Heart right ventricle (tissue), 16 donors: Measurements from ENCODE around the gene MOG. TPM values are rescaled to one million over a fixed set of nuclear protein-coding genes. Genes with fewer than 3 reads are reported as not detected.

Source experiments
- ATAC-seq, 8 donors: fragments of 200-7000 bp; cut with Tn5 transposase; one replicate each; pipeline ENCODE4 v1.9.1; 2020; ENCODE audit warnings: mild to moderate bottlenecking in 8 of 8, moderate library complexity in 8 of 8, moderate number of reproducible peaks in 1 of 8
- DNase-seq, 2 donors: peaks; one replicate each; pipeline ENCODE4 v3.0.0-alpha.2; 2020
- H3K27ac ChIP-seq, 10 donors: fragments of 200-600 bp; sonication (generic) in 2 of 10; one replicate each; pipeline versions ENCODE4 v1.5.0 to v1.8.0; 2020 to 2022; ENCODE audit warnings: mild to moderate bottlenecking in 3 of 10
- H3K27me3 ChIP-seq, 7 donors: fragments of 200-600 bp; one replicate each; pipeline ENCODE4 v1.8.0; 2021 to 2022; ENCODE audit warnings: mild to moderate bottlenecking in 2 of 7
- H3K36me3 ChIP-seq, 9 donors: fragments of 200-600 bp; sonication (generic) in 1 of 9; one replicate each; pipeline versions ENCODE4 v1.5.0 to v1.8.0; 2020 to 2022; ENCODE audit warnings: mild to moderate bottlenecking in 2 of 9
- H3K4me1 ChIP-seq, 9 donors: fragments of 200-600 bp; sonication (generic) in 1 of 9; one replicate each; pipeline versions ENCODE4 v1.5.0 to v1.8.0; 2020 to 2022; ENCODE audit warnings: mild to moderate bottlenecking in 4 of 9
- H3K4me3 ChIP-seq, 10 donors: fragments of 200-600 bp; sonication (generic) in 2 of 10; one replicate each; pipeline versions ENCODE4 v1.5.0 to v1.8.0; 2020 to 2022; ENCODE audit warnings: mild to moderate bottlenecking in 7 of 10, moderate library complexity in 2 of 10
- H3K9me3 ChIP-seq, 11 donors: fragments of 200-600 bp in 10 of 11; sonication (generic) in 2 of 11; one replicate each; pipeline versions ENCODE4 v1.5.0 to v1.8.0; 2013 to 2022; ENCODE audit warnings: mild to moderate bottlenecking in 2 of 11, control low read depth in 1 of 11, moderate library complexity in 1 of 11
- CTCF ChIP-seq, 9 donors: fragments of 200-600 bp; sonication (generic) in 2 of 9; IDR thresholded peaks; one replicate each; pipeline versions ENCODE4 v1.5.0 to v1.8.0; 2021 to 2022; ENCODE audit warnings: antibody characterized with exemption in 9 of 9, mild to moderate bottlenecking in 5 of 9, moderate library complexity in 1 of 9
- WGBS, 2 donors: extraction: QIAGEN DNeasy Blood & Tissue Kit; methylation state at CpG; one replicate each; pipeline ENCODE4 v1.1.7; 2013; ENCODE audit warnings: inconsistent platforms in 1 of 2; 5-methylcytosine and 5-hydroxymethylcytosine counted together
- intact Hi-C, 10 donors: fragments of 100-400 bp; cut with DNase I; formaldehyde crosslinking; loops; one replicate each; pipeline versions ENCODE4 v1.11.1 to v1.14.2; 2022
- polyA plus RNA-seq, 2 donors: library from polyadenylated mRNA; stranded (reverse); fragments of 200-250 nt; gene quantifications; one replicate each; pipeline ENCODE4 v1.2.3, GENCODE V29; 2013
- total RNA-seq, 10 donors: library from RNA; stranded (reverse); fragmentation: NEBNext Ultra II Directional in 3 of 10; extraction: Animal tissue kit (Norgen Biotek cat#: 25700) in 3 of 10; gene quantifications; one replicate each; pipeline versions ENCODE4 v1.2.1 to v1.2.4, GENCODE V29; 2021 to 2023
- donor health status: Arrhythmogenic right ventricular cardiomyopathy.
- donor health status: ischemic (EF 13 %, LVEDD 7.1; RV severe dilation, severe dysfunction).
- donor health status: healthy with polysubstance abuse.
- donor health status: DM: no; HTN: yes; CAD: no.
- donor health status: DM: no; HTN: no; CAD: no.
- donor health status: ischemic (EF 25% LVEDD 6.9; RV normal size, moderate dysfunction).
- donor health status: ischemic (EF 25% LVEDD 5.7; RV mildly dilated, moderate dysfunction).
- donor health status: healthy.
- donor health status: DM: yes; HTN: yes; CAD: no.
- donor health status: Ischemic cardiomyopathy.
- donor health status: ischemic (EF 35%, LVEDD 5.7; RV mildly dilated, moderate dysfunction).
- donor health status: nonischemic (EF 11% LVEDD 7.7; RV severe dilation, severe dysfunction).
- donor health status: DM: yes; HTN: yes; CAD: no.
- donor health status: PGD.
- donor health status: ischemic (EF 29% LVEDD 5.4; RV normal size, mild dysfunction).
- donor health status: nonischemic (EF 23%, LVEDD 6.1; RV moderate dilation, normal function).

The MOG gene
- total and polyA plus RNA-seq, 12 donors: 0.19 to 13.6 (median 2.9) TPM

DNA sequence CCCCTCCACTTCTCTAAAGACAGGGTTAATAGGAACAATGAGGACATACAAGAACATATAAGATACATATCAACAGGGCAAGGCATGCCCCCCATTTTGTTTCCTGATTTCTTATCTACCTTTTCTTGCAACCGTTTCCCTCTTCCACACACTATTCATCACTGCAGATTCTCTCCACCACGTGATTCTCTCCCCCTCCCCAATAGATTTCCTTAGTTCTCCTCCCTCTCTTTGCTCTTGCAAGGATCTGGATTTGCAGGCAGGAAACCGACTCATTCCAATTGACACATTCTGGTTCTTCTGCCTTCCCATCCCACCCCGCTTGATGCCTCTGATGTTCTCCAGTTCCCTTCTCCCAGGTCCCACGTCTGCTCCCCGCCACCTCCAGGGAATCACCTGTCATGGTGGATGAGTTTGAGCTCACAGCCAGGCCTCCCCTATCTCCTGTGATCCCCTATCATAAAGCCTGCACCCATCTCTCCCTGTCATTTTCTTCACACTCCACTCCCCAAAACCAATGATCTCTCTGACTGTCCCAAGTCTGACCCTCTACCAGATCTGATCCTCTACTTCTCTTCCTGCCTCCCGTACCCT, 31.5 kb upstream of the MOG start:
- no peak for TF ChIP-seq CTCF (IDR thresholded peaks at IDR 0.05)
- H3K4me1 ChIP-seq: peaks cover 4 to 29% (median 21%) of the 10 kb centered on the region in 9 donors
- no peaks in the 10 kb centered on the region for H3K9me3 ChIP-seq
- no peak for ATAC-seq
- peaks cover 0 to 45% (median 5%) of the 10 kb centered on the region in 9 donors for H3K36me3 ChIP-seq
- no peak overlapping the region for H3K27ac ChIP-seq
- intact Hi-C loops: no loop called here
- peaks cover 0 to 4% (median 0%) of the 10 kb centered on the region in 7 donors for H3K27me3 ChIP-seq
- H3K4me3 ChIP-seq: no peak overlapping the region
- 69 to 71% methylated on average over 7 of the region's 7 CpGs for WGBS, 2 donors
- no peak for DNase-seq

GRCh38 chr6:29626948-29627754, 29.7 kb upstream of the MOG start:
- Histone ChIP-seq H3K4me1 (peaks cover 4 to 46% (median 32%) of the 10 kb centered on the region in 9 donors), H3K27me3 (peaks cover 0 to 16% (median 0%) of the 10 kb centered on the region in 7 donors), H3K36me3 (peaks cover 0 to 28% (median 5%) of the 10 kb centered on the region in 9 donors), H3K27ac (peak overlapping the region in 9 of 10 donors; percentile 58 to 84 (median 64)), H3K4me3 (peak overlapping the region; percentile 14 to 67 (median 58)), H3K9me3 (no peaks in the 10 kb centered on the region)
- 20 to 30% methylated on average over 31 of the region's 31 CpGs for WGBS, 2 donors
- ATAC-seq (peak in 5 of 8 donors; percentile 1 to 32 (median 4)), DNase-seq (no peak)
- no peak for TF ChIP-seq CTCF (IDR thresholded peaks at IDR 0.05)
- intact Hi-C loops: no loop called here

DNA sequence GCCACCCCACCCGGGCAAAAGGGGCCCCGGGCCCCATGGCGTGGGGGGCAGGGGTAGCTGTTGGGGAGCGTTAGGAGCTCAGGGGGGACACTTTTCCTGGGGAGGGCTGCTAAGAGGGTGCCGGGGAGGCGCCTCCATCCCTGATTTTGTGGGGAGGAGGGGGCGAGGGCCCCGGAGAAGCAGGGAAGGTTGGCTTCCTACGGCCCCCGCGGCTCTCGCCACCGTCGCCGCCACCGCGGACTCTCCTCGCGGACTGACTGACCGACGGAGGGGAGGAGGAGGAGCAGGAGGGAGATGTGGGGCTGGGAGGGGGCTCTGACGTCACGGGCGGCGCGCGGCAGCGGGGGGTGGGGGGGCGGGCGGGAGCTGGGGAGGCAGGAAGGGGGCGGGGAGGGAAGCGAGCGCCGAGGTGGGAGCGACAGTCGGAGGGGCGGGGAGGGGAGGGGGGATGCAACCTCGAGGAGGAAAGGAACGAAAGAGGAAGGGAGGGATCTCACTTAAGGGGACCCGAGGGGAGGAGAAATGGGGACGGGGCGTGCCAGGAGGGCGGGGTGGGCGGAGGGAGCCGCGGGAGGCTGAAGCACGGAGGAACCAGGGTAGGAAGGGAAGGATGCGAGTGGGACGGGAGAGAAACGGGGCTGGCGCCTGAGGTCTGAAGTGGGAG, 29.0 kb upstream of the MOG start:
- Histone ChIP-seq H3K4me1 (peaks cover 4 to 49% (median 34%) of the 10 kb centered on the region in 9 donors), H3K27me3 (peaks cover 0 to 20% (median 0%) of the 10 kb centered on the region in 7 donors), H3K4me3 (peak overlapping the region; percentile 44 to 67 (median 58)), H3K9me3 (no peaks in the 10 kb centered on the region), H3K27ac (peak overlapping the region in 9 of 10 donors; percentile 58 to 84 (median 72)), H3K36me3 (peaks cover 0 to 20% (median 0%) of the 10 kb centered on the region in 9 donors)
- ATAC-seq: peak; percentile 38 to 77 (median 58)
- peak; percentile 80 for DNase-seq
- intact Hi-C loops: no loop called here
- 1% methylated on average over 37 to 51 of the region's 51 CpGs for WGBS, 2 donors
- no peak for TF ChIP-seq CTCF (IDR thresholded peaks at IDR 0.05)
